Measurements from ENCODE around the gene CDKN2D. TPM values are rescaled to one million over a fixed set of nuclear protein-coding genes. Genes with fewer than 3 reads are reported as not detected.
"Not testable (repeated sequence)": the region's sequence is repeated elsewhere in the genome, so short reads cannot be mapped to it uniquely, and the experiment has no call there.

The CDKN2D gene
- total RNA-seq, 1 experiment from 2014 or later: 2.3 TPM

GRCh38 chr19:10552510-10553053, 16.2 kb downstream of the CDKN2D start:
- Histone ChIP-seq H3K79me2 (ENCODE audit: low read length) (no peaks in the 10 kb centered on the region), H4K20me1 (ENCODE audit: insufficient read depth, low read depth, low read length) (no peaks in the 10 kb centered on the region), H2AFZ (ENCODE audit: low read length) (no peak overlapping the region), H3K36me3 (ENCODE audit: insufficient read depth, low read length) (peaks cover 26% of the 10 kb centered on the region), H3K27ac (ENCODE audit: low read length) (no peak overlapping the region), H3K9me3 (ENCODE audit: low read length) (no peaks in the 10 kb centered on the region), H3K9ac (ENCODE audit: low read length) (no peak overlapping the region), H3K4me2 (ENCODE audit: low read depth, low read length, poor library complexity, severe bottlenecking) (no peak overlapping the region), H3K27me3 (ENCODE audit: low read length) (no peaks in the 10 kb centered on the region), H3K9me2 (replicated peaks; ENCODE audit: insufficient read depth, low read length) (no peaks in the 10 kb centered on the region), H3K4me1 (ENCODE audit: low read length) (no peaks in the 10 kb centered on the region), H3K4me3 (ENCODE audit: low read length) (no peak overlapping the region)
- peak; percentile 87 for DNase-seq

- Histone ChIP-seq H3K9me3 (ENCODE audit: low read length) (no peaks in the 10 kb centered on the region), H3K4me1 (ENCODE audit: low read length) (no peaks in the 10 kb centered on the region), H3K27me3 (ENCODE audit: low read length) (no peaks in the 10 kb centered on the region), H3K9ac (ENCODE audit: low read length) (no peak overlapping the region), H2AFZ (ENCODE audit: low read length) (no peak overlapping the region), H4K20me1 (ENCODE audit: insufficient read depth, low read depth, low read length) (no peaks in the 10 kb centered on the region), H3K36me3 (ENCODE audit: insufficient read depth, low read length) (peaks cover 29% of the 10 kb centered on the region), H3K79me2 (ENCODE audit: low read length) (no peaks in the 10 kb centered on the region), H3K27ac (ENCODE audit: low read length) (no peak overlapping the region), H3K4me3 (ENCODE audit: low read length) (no peak overlapping the region), H3K4me2 (ENCODE audit: low read depth, low read length, poor library complexity, severe bottlenecking) (no peak overlapping the region), H3K9me2 (replicated peaks; ENCODE audit: insufficient read depth, low read length) (no peaks in the 10 kb centered on the region)
- peak; percentile 85 for DNase-seq
These were observed 17.0 kb downstream of the CDKN2D start for GRCh38 chr19:10551698-10552301.

- not testable (repeated sequence) for H3K9me2 ChIP-seq (replicated peaks; ENCODE audit: insufficient read depth, low read length); H4K20me1 ChIP-seq (ENCODE audit: insufficient read depth, low read depth, low read length); H3K27me3 ChIP-seq (ENCODE audit: low read length); H3K27ac ChIP-seq (ENCODE audit: low read length); H3K4me2 ChIP-seq (ENCODE audit: low read depth, low read length, poor library complexity, severe bottlenecking); H2AFZ ChIP-seq (ENCODE audit: low read length); H3K4me3 ChIP-seq (ENCODE audit: low read length); H3K9me3 ChIP-seq (ENCODE audit: low read length); DNase-seq; H3K79me2 ChIP-seq (ENCODE audit: low read length); H3K4me1 ChIP-seq (ENCODE audit: low read length); H3K9ac ChIP-seq (ENCODE audit: low read length)
- peaks cover 27% of the 10 kb centered on the region for H3K36me3 ChIP-seq (ENCODE audit: insufficient read depth, low read length)
These were observed 17.8 kb downstream of the CDKN2D start for GRCh38 chr19:10551006-10551405.

DNA sequence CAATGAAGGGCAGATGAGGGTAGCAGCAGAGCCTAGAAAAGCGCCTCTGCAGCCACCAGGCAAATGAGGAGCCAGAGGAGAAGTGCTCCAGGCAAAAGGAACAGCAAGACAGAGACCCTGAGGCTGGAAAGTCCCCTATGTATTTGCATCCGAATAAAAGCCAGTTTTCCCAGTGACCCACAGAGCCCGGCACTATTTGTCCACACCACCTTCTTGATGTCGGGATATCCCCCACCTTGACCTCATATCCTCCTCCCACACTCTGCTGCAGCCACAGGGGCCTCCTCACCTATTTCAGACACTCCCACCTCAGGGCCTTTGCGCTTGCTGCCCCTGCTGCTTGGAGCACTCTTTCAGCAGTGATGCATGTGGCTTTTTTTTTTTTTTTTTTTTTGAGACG, 18.4 kb downstream of the CDKN2D start:
- H3K4me1 ChIP-seq (ENCODE audit: low read length): no peaks in the 10 kb centered on the region

DNA sequence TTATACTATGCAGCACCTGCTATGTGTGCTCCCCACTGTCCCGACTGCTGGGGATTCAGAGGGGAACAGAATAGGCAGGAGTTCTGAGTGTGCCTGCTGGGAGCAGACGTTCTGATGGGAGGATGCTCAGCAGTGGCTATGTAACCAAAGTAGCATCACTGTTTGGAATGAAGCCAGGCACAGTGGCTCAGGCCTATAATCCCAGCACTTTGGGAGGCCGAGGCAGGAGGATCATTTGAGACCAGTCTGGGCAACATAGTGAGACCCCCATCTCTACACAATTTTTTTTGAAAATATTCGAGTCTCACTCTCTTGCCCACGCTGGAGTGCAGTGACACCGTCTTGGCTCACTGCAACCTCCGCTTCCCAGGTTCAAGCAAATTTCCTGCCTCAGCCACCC, 19.0 kb downstream of the CDKN2D start:
- Histone ChIP-seq H3K79me2 (ENCODE audit: low read length) (peaks cover 6% of the 10 kb centered on the region), H2AFZ (ENCODE audit: low read length) (no peak overlapping the region), H3K9me3 (ENCODE audit: low read length) (no peaks in the 10 kb centered on the region), H3K4me1 (ENCODE audit: low read length) (peaks cover 3% of the 10 kb centered on the region), H3K4me2 (ENCODE audit: low read depth, low read length, poor library complexity, severe bottlenecking) (no peak overlapping the region), H3K36me3 (ENCODE audit: insufficient read depth, low read length) (peaks cover 25% of the 10 kb centered on the region), H3K9me2 (replicated peaks; ENCODE audit: insufficient read depth, low read length) (no peaks in the 10 kb centered on the region), H3K9ac (ENCODE audit: low read length) (no peak overlapping the region), H4K20me1 (ENCODE audit: insufficient read depth, low read depth, low read length) (no peaks in the 10 kb centered on the region), H3K27me3 (ENCODE audit: low read length) (no peaks in the 10 kb centered on the region), H3K27ac (ENCODE audit: low read length) (no peak overlapping the region), H3K4me3 (ENCODE audit: low read length) (no peak overlapping the region)
- DNase-seq: peak; percentile 37

More for the DNA sequence above, 18.4 kb downstream of the CDKN2D start:
- peak; percentile 44 for DNase-seq
- Histone ChIP-seq H4K20me1 (ENCODE audit: insufficient read depth, low read depth, low read length) (no peaks in the 10 kb centered on the region), H3K4me3 (ENCODE audit: low read length) (no peak overlapping the region), H2AFZ (ENCODE audit: low read length) (no peak overlapping the region), H3K9me2 (replicated peaks; ENCODE audit: insufficient read depth, low read length) (no peaks in the 10 kb centered on the region), H3K27ac (ENCODE audit: low read length) (no peak overlapping the region), H3K9ac (ENCODE audit: low read length) (no peak overlapping the region), H3K79me2 (ENCODE audit: low read length) (0 out of 2 replicates have a peak, but pooled peaks cover 3% of the 10 kb centered on the region), H3K4me2 (ENCODE audit: low read depth, low read length, poor library complexity, severe bottlenecking) (no peak overlapping the region), H3K9me3 (ENCODE audit: low read length) (no peaks in the 10 kb centered on the region), H3K36me3 (ENCODE audit: insufficient read depth, low read length) (peaks cover 26% of the 10 kb centered on the region), H3K27me3 (ENCODE audit: low read length) (no peaks in the 10 kb centered on the region)

DNA sequence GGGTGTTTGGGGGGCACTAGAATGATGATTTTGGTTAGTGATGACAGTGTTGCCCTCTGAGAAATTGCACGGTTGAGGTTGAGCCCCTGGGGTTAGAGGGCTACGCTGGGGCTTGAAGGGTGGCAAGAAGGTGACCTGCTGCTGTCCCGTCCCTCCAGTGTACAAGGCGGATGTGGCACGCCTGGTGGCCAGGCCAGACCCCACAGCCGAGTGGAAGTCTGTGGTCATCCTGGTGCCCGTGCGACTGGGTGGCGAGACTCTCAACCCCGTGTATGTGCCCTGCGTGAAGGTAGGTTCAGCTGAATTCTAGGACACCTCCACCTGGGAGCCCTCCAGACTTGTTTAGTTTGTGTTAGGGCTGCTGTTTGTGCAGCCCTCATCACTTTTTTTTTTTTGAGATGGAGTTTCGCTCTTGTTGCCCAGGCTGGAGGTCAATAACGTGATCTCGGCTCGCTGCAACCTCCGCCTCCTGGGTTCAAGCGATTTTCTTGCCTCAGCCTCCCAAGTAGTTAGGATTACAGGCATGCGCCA, 20.0 kb downstream of the CDKN2D start:
- Histone ChIP-seq H3K27ac (ENCODE audit: low read length) (no peak overlapping the region), H3K4me1 (ENCODE audit: low read length) (peaks cover 7% of the 10 kb centered on the region), H3K79me2 (ENCODE audit: low read length) (peaks cover 15% of the 10 kb centered on the region), H3K9me2 (replicated peaks; ENCODE audit: insufficient read depth, low read length) (no peaks in the 10 kb centered on the region), H2AFZ (ENCODE audit: low read length) (no peak overlapping the region), H3K27me3 (ENCODE audit: low read length) (no peaks in the 10 kb centered on the region), H3K36me3 (ENCODE audit: insufficient read depth, low read length) (peaks cover 20% of the 10 kb centered on the region), H4K20me1 (ENCODE audit: insufficient read depth, low read depth, low read length) (no peaks in the 10 kb centered on the region), H3K4me2 (ENCODE audit: low read depth, low read length, poor library complexity, severe bottlenecking) (no peak overlapping the region), H3K4me3 (ENCODE audit: low read length) (no peak overlapping the region), H3K9me3 (ENCODE audit: low read length) (no peaks in the 10 kb centered on the region), H3K9ac (ENCODE audit: low read length) (no peak overlapping the region)
- DNase-seq: peak; percentile 10

- Histone ChIP-seq H3K4me3 (ENCODE audit: low read length) (no peak overlapping the region), H3K79me2 (ENCODE audit: low read length) (peaks cover 15% of the 10 kb centered on the region), H2AFZ (ENCODE audit: low read length) (no peak overlapping the region), H4K20me1 (ENCODE audit: insufficient read depth, low read depth, low read length) (no peaks in the 10 kb centered on the region), H3K4me2 (ENCODE audit: low read depth, low read length, poor library complexity, severe bottlenecking) (no peak overlapping the region), H3K9me3 (ENCODE audit: low read length) (no peaks in the 10 kb centered on the region), H3K9me2 (replicated peaks; ENCODE audit: insufficient read depth, low read length) (no peaks in the 10 kb centered on the region), H3K27ac (ENCODE audit: low read length) (no peak overlapping the region), H3K27me3 (ENCODE audit: low read length) (no peaks in the 10 kb centered on the region), H3K4me1 (ENCODE audit: low read length) (peaks cover 19% of the 10 kb centered on the region), H3K36me3 (ENCODE audit: insufficient read depth, low read length) (peaks cover 10% of the 10 kb centered on the region; the same call in 1 of the 2 replicates), H3K9ac (ENCODE audit: low read length) (no peak overlapping the region)
- no peak for DNase-seq
These were observed 22.0 kb downstream of the CDKN2D start for GRCh38 chr19:10546817-10547216.

DNA sequence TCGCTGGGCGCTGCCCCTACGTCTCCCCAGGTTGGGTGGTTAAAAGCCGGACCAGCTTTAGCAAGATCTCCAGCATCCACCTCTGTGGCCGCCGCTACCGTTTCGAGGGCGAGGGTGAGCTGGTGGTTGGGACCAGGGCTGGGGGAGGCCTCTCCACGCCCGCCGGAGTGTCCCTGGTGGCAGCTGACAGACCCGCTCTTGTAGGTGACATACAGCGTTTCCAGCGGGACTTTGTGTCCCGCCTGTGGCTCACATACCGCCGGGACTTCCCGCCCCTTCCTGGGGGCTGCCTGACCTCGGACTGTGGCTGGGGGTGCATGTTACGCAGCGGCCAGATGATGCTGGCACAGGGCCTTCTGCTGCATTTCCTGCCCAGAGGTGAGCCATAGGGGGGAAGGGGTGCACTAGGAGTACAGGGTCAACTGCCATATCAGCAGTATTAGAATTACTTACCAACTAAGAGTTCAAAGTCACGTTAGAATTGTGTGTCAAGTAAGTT, 24.0 kb downstream of the CDKN2D start:
- H3K9ac ChIP-seq (ENCODE audit: low read length): peak overlapping the region; percentile 87

More for the DNA sequence above, 24.0 kb downstream of the CDKN2D start:
- Histone ChIP-seq H3K4me3 (ENCODE audit: low read length) (peak overlapping the region; percentile 83), H4K20me1 (ENCODE audit: insufficient read depth, low read depth, low read length) (no peaks in the 10 kb centered on the region), H2AFZ (ENCODE audit: low read length) (no peak overlapping the region), H3K4me2 (ENCODE audit: low read depth, low read length, poor library complexity, severe bottlenecking) (peak overlapping the region; percentile 67), H3K27me3 (ENCODE audit: low read length) (no peaks in the 10 kb centered on the region), H3K9me3 (ENCODE audit: low read length) (no peaks in the 10 kb centered on the region), H3K79me2 (ENCODE audit: low read length) (peaks cover 15% of the 10 kb centered on the region), H3K9me2 (replicated peaks; ENCODE audit: insufficient read depth, low read length) (no peaks in the 10 kb centered on the region), H3K27ac (ENCODE audit: low read length) (no peak overlapping the region), H3K36me3 (ENCODE audit: insufficient read depth, low read length) (peaks cover 10% of the 10 kb centered on the region; the same call in 1 of the 2 replicates), H3K4me1 (ENCODE audit: low read length) (peaks cover 19% of the 10 kb centered on the region)
- DNase-seq: peak; percentile 27
